ENCODE results near the gene WRAP73. TPM values are rescaled to one million over a fixed set of nuclear protein-coding genes. Genes with fewer than 3 reads are reported as not detected.
A peak's percentile ranks its signal among the peaks of the same experiment; 100 is the strongest.

Gene WRAP73
- total RNA-seq, 3 donors from 2014 or later, result 19.2 to 26.3 (median 21.0) TPM

GRCh38 chr1:3639397-3639911 lies 10.4 kb downstream of the WRAP73 start:
- Histone ChIP-seq H3K36me3 (ENCODE audit: low read depth) (peaks cover under 1% of the 10 kb centered on the region), H3K4me3 (no peak overlapping the region), H3K4me1 (ENCODE audit: low read depth) (no peaks in the 10 kb centered on the region), H3K9me3 (no peaks in the 10 kb centered on the region)
- no peak for TF ChIP-seq CTCF (IDR thresholded peaks at IDR 0.05)
- DNase-seq (peak in 2 of 3 donors; percentile 6 to 15), ATAC-seq (no peak)
- intact Hi-C loops (cut with DNase I, micrococcal nuclease), result no loop called here

- Histone ChIP-seq H3K9me3 (no peaks in the 10 kb centered on the region), H3K4me1 (ENCODE audit: low read depth) (no peaks in the 10 kb centered on the region), H3K36me3 (ENCODE audit: low read depth) (peaks cover 5% of the 10 kb centered on the region), H3K4me3 (no peak overlapping the region)
- intact Hi-C loops (cut with DNase I, micrococcal nuclease), result no loop called here
- DNase-seq (peak in 2 of 3 donors; percentile 3 to 21), ATAC-seq (no peak)
- no peak for TF ChIP-seq CTCF (IDR thresholded peaks at IDR 0.05)
Measured at GRCh38 chr1:3638676-3639075, 11.2 kb downstream of the WRAP73 start.

- DNase-seq, result peak in 2 of 3 donors; percentile 7 to 22
- Histone ChIP-seq H3K4me1 (ENCODE audit: low read depth) (no peaks in the 10 kb centered on the region), H3K36me3 (ENCODE audit: low read depth) (peaks cover 5% of the 10 kb centered on the region), H3K9me3 (no peaks in the 10 kb centered on the region), H3K4me3 (no peak overlapping the region)
- intact Hi-C loops (cut with DNase I, micrococcal nuclease), result no loop called here
- ATAC-seq, result no peak
- TF ChIP-seq CTCF (IDR thresholded peaks at IDR 0.05), result no peak
Measured at GRCh38 chr1:3638027-3638426, 11.9 kb downstream of the WRAP73 start.

- no peak overlapping the region for H3K4me3 ChIP-seq
- peaks cover 5% of the 10 kb centered on the region for H3K36me3 ChIP-seq (ENCODE audit: low read depth)
- no peaks in the 10 kb centered on the region for H3K4me1 ChIP-seq (ENCODE audit: low read depth)
- peak in 1 of 3 donors; percentile 11 for DNase-seq
- no peak for ATAC-seq
- intact Hi-C loops (cut with DNase I, micrococcal nuclease), result no loop called here
- TF ChIP-seq CTCF (IDR thresholded peaks at IDR 0.05), result no peak
- no peaks in the 10 kb centered on the region for H3K9me3 ChIP-seq
Measured at GRCh38 chr1:3636531-3636930, 13.4 kb downstream of the WRAP73 start.

- intact Hi-C loops (cut with DNase I, micrococcal nuclease), result no loop called here
- TF ChIP-seq CTCF (IDR thresholded peaks at IDR 0.05), result no peak
- Histone ChIP-seq H3K9me3 (no peaks in the 10 kb centered on the region), H3K4me1 (ENCODE audit: low read depth) (no peaks in the 10 kb centered on the region), H3K36me3 (ENCODE audit: low read depth) (peaks cover 5% of the 10 kb centered on the region), H3K4me3 (no peak overlapping the region)
- DNase-seq (peak in 2 of 3 donors; percentile 2 to 14), ATAC-seq (no peak)
Measured at GRCh38 chr1:3636080-3636479, 13.8 kb downstream of the WRAP73 start.
